ENCODE measurements around the gene CHTF18. TPM values are rescaled to one million over a fixed set of nuclear protein-coding genes. Genes with fewer than 3 reads are reported as not detected.
A peak's percentile ranks its signal among the peaks of the same experiment; 100 is the strongest.
"Not testable (repeated sequence)": the region's sequence is repeated elsewhere in the genome, so short reads cannot be mapped to it uniquely, and the experiment has no call there.

Gene CHTF18
- total RNA-seq, 6 experiments from 2014 or later: 2.9 to 7.8 (median 4.6) TPM

GRCh38 chr16:741986-742629, 46.3 kb upstream of the CHTF18 start:
- Histone ChIP-seq H3K27me3 (no peaks in the 10 kb centered on the region), H3K9me3 (no peaks in the 10 kb centered on the region), H3K27ac (no peak overlapping the region), H3K4me1 (peaks cover 0 to 12% (median 5%) of the 10 kb centered on the region in 4 donors), H3K36me3 (peaks cover 0 to 4% (median 2%) of the 10 kb centered on the region in 4 donors), H3K4me3 (no peak overlapping the region)
- WGBS (ENCODE audit: insufficient coverage, low coverage, low lambda C conversion rate, missing lambda C conversion rate): 88% methylated on average over 8 of the region's 15 CpGs
- TF ChIP-seq POLR2A (IDR thresholded peaks at IDR 0.05): no peak
- no peak for TF ChIP-seq CTCF (IDR thresholded peaks at IDR 0.05)
- ATAC-seq (no peak), DNase-seq (no peak)
- intact Hi-C loops (cut with DNase I): no loop called here

GRCh38 chr16:742894-743293, 45.5 kb upstream of the CHTF18 start:
- H3K27ac ChIP-seq; DNase-seq; H3K27me3 ChIP-seq; H3K9me3 ChIP-seq; H3K36me3 ChIP-seq; ATAC-seq; H3K4me3 ChIP-seq; intact Hi-C loops (cut with DNase I): not testable (repeated sequence)
- H3K4me1 ChIP-seq: peaks cover 0 to 12% (median 5%) of the 10 kb centered on the region in 4 donors
- 56% methylated on average over 10 of the region's 14 CpGs for WGBS (ENCODE audit: insufficient coverage, low coverage, low lambda C conversion rate, missing lambda C conversion rate)

- DNase-seq (no peak), ATAC-seq (no peak)
- Histone ChIP-seq H3K9me3 (no peaks in the 10 kb centered on the region), H3K27ac (no peak overlapping the region), H3K36me3 (no peaks in the 10 kb centered on the region), H3K4me3 (no peak overlapping the region), H3K4me1 (peaks cover 0 to 12% (median 5%) of the 10 kb centered on the region in 4 donors), H3K27me3 (no peaks in the 10 kb centered on the region)
- TF ChIP-seq POLR2A (IDR thresholded peaks at IDR 0.05) (no peak), CTCF (IDR thresholded peaks at IDR 0.05) (no peak)
- WGBS (ENCODE audit: insufficient coverage, low coverage, low lambda C conversion rate, missing lambda C conversion rate): 70% methylated on average over 7 of the region's 21 CpGs
- intact Hi-C loops (cut with DNase I): no loop called here
Observed at GRCh38 chr16:743794-744500, 44.5 kb upstream of the CHTF18 start.

GRCh38 chr16:745739-746138, 42.7 kb upstream of the CHTF18 start:
- no peak for TF ChIP-seq POLR2A (IDR thresholded peaks at IDR 0.05)
- TF ChIP-seq CTCF (IDR thresholded peaks at IDR 0.05): peak in 3 of 4 donors; percentile 14 to 24 (median 22)
- no peak for DNase-seq
- intact Hi-C loops (cut with DNase I): no loop called here
- Histone ChIP-seq H3K27me3 (no peaks in the 10 kb centered on the region), H3K27ac (no peak overlapping the region), H3K4me1 (no peaks in the 10 kb centered on the region), H3K9me3 (no peaks in the 10 kb centered on the region), H3K4me3 (no peak overlapping the region), H3K36me3 (no peaks in the 10 kb centered on the region)
- WGBS (ENCODE audit: insufficient coverage, low coverage, low lambda C conversion rate, missing lambda C conversion rate): 4% methylated on average over 8 of the region's 14 CpGs
- ATAC-seq: peak in 2 of 4 donors; percentile 16 to 32

GRCh38 chr16:746637-747036, 41.8 kb upstream of the CHTF18 start:
- ATAC-seq (no peak), DNase-seq (no peak)
- H3K9me3 ChIP-seq: no peaks in the 10 kb centered on the region
- no peak for TF ChIP-seq CTCF (IDR thresholded peaks at IDR 0.05)
- no peak for TF ChIP-seq POLR2A (IDR thresholded peaks at IDR 0.05)
- H3K36me3 ChIP-seq: no peaks in the 10 kb centered on the region
- WGBS (ENCODE audit: insufficient coverage, low coverage, low lambda C conversion rate, missing lambda C conversion rate): no CpG with 5 or more reads among the region's 13 CpGs
- H3K27ac ChIP-seq: no peak overlapping the region
- intact Hi-C loops (cut with DNase I): no loop called here
- no peaks in the 10 kb centered on the region for H3K4me1 ChIP-seq
- no peaks in the 10 kb centered on the region for H3K27me3 ChIP-seq
- H3K4me3 ChIP-seq: no peak overlapping the region

Measured in right lobe of liver (tissue), 6 donors.